SIG-M5 treated with dmso at 0.1 percent for 504 hours (cell line): ENCODE results near the gene ZC3H15.
"Not testable (repeated sequence)": the region's sequence is repeated elsewhere in the genome, so short reads cannot be mapped to it uniquely, and the experiment has no call there.

Source experiments
- DNase-seq: peaks from one replicate; lab custom pipeline; 2025; ENCODE audit not compliant: unreplicated experiment; lab: John Stamatoyannopoulos, UW

ZC3H15 gene

DNA sequence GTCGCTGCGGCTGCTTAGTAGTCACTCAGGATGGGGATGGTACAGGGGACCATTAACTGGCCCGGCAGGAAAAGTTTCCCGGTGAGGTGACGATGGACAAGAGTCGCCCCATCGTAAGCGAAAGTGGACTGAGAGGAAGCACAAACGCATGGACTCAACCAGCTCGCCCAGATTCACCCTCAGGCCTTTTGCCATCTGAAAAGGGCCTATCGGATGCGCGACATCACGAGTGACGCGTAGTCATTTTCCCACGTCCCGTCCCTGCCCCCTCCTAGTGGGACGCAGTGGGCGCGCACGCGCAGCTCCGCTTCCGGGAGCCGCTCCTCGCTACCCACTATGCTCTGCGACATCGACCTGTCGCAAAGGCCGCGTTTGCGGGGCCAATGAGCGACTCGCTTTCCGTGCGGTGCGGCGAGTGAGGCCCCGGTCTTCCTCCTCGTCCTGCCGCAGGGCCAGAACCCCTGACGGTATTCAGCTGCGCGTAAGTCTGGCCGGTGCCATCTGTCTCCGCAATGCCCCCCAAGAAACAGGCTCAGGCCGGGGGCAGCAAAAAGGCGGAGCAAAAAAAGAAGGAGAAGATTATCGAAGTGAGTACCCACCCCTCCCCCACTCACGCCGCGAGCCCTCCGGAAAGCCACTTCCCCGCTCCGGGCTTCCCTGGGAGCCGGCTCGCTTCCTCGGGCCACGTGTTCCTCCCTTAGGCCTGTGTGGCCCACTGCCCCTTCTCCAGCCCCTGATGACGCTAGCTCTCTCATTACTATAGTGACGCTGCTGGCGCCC is at the start of gene ZC3H15:
Gene ZC3H15, plus strand, starts transcription at position 390 of the 780 bp plus-strand sequence. Its CDS starts 123 bp downstream, at position 513.
- peak; percentile 95 for DNase-seq

DNA sequence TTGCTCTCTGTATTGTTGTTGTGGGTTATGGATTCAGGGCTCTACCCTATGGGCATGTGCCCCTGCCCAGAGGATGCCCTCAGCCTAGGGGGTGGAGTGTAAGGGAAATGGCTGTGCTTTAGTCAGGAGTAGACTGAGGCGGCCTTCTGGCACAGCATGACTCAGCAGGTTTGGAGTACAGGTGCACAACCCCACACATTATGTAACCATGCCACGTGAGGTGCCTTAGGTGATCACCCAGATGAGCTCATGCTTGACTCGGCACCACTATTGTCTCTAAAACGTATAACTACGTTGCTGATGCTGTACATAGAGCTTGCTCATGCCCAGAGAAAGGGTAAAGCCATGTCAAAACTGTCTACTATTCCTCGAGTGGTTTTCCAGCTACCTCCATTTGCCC is 48.3 kb upstream of the ZC3H15 start:
- no peak for DNase-seq

DNA sequence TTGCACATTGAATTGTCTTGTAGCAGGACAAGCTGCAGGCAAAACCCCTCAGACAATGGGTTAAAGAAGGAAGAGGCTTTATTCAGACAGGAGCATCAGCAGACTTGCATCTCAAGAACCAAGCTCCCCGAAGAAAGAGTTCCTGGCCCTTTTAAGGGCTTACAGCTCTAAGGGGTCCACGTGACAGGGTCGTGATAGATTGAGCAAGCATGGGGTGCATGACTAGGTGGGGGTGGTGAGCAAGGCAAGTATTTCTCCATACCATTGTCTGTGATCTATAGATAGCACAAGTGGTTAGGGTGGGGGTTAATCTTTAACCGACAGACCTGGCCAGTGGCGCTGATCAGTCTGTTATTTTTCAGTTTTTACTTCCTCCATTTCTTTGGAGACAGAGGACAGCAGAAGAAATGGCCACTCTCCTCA is 46.4 kb upstream of the ZC3H15 start:
- peak; percentile 28 for DNase-seq

DNA sequence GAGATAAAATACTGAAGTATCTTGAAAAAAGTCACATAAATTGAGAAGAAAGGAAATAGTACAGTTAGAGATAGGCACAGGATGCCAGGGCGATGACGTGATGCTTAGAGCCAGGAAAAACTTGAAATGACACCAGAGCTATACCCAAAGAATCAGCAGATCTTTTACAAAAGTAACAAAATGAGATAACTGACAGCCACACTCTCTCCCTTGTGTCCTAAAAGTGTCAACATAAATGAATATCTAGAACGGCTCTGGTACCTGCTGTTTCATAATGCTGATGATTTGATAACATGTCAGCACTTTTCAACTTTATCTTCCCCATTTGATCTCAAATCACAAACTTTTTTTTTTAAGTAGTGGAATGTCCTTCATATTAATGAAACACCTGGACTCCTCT is 45.6 kb upstream of the ZC3H15 start:
- peak; percentile 5 for DNase-seq

DNA sequence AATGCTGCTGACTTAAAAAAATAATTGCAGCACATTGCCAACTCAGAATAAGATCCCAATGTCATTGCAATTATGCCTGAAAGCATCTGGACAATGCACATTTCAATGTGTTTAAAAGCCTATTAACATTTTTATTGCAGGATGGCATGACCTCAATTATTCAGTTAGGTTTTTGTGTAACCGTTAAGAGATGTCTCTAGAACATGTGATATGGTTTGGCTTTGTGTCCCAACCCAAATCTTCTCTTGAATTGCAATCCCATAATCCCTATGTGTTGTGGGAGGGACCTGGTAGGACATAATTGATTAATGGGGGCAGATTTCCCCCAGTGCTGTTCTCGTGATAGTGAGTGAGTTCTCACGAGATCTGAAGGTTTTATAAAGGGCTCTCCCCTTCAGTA is 43.2 kb upstream of the ZC3H15 start:
- DNase-seq: no peak

DNA sequence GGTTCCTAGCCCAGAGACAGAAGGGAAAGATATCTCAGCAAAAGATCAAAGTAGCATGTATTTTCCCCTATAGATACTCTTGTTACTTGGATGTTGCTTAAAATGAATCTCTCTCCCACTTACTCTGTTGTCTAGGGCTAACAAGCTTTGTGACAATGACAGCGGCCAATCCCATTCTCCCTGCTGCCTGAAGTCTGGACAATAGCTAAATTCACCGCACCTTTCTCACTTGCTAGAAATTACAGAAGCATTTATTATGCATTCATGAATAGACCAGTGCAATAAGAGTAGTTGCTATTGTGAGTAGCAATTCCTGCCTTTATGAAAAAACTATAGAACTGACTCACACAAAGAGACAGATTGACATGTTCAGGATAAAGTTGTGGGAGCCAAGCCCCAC is 42.2 kb upstream of the ZC3H15 start:
- DNase-seq: no peak

DNA sequence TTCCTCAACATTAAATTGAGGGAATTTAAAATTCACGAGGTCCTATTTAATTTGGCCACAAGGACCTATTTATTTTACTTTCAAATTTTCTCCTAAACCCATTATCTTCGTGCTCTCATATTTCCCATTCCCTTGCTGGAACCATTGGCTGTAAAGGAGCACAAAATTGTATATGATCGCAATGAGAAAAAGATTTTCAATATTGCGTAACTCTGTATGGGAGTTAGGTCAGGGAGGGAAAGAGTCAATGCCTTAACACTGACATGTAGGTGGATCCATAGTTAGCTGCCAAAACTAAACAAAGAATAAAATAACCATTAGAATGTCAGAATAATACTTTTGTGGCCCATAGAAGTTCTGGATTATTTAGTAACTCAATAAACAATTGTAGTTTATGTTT is 40.6 kb upstream of the ZC3H15 start:
- no peak for DNase-seq

DNA sequence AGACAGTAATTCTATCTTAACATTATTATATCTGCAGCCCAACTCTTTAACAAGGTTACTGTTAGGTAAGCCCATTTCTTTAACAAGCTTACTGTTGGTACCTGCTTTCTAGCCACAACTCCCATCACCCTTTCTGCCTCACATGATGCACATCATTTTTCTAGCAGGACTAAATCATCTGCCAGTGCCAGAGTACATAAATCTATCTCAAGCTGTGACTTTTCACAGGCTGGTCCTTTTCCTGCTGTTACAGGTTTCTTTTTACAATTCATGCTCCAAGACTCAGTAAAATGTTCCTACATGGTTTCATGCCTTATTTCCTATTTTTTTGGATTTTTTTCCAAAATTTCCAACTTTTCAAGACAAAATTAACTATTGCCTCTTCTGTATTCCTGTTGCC is 30.4 kb upstream of the ZC3H15 start:
- DNase-seq: no peak

DNA sequence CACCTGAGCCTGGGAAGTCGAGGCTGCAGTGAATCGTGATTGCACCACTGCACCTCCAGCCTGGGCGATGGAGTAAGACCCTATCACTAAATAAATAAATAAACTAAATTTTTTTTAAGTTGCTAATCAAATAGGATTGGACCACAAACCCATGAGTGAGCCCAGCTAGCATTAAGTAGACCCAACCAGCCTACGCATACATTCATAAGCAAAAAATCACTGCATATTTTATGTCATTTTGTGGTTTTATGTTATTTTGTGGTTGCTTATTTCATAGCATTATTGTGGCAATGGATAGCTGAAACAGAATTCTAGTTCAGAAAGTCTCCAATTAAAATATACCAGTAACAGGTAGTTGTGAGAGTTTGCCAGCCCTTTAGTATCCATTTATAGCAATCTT is 29.1 kb upstream of the ZC3H15 start:
- no peak for DNase-seq

DNA sequence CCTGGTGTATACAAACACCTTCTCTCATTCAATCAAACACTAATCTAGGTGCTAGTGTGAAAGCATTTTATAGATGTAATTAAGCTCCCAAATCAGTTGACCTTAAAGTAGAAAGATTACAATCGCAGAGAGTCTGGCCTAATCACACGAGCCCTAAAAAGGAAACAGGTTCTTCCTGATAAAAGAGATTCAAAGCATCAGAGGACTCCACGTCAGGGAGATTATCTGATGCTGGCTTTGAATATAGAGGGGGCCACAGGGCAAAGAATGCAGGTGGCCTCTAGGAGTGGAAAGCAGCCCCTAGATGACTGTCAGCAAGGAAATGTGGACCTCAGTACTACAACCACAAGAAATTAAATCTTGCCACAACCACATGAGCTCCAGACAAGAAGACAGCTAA is 28.2 kb upstream of the ZC3H15 start:
- DNase-seq: no peak

DNA sequence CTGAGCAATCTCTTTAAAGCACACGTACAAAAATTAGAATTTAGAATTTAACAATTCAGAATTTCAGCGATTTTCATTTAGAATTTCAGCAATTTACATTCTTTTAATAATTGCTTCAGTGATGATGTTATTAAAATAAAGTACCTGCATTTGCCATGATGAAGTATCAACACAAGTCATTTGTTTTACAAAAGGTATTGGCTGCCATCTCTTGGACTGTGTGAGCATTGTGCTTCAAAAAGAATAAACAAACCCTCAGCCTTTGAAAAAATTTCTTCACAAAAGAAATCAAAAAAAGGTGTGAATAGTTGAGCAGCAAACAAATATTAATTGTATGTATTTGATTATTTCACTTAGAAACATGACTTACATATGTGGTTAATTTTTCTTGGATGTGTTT is 27.1 kb upstream of the ZC3H15 start:
- peak; percentile 2 for DNase-seq

DNA sequence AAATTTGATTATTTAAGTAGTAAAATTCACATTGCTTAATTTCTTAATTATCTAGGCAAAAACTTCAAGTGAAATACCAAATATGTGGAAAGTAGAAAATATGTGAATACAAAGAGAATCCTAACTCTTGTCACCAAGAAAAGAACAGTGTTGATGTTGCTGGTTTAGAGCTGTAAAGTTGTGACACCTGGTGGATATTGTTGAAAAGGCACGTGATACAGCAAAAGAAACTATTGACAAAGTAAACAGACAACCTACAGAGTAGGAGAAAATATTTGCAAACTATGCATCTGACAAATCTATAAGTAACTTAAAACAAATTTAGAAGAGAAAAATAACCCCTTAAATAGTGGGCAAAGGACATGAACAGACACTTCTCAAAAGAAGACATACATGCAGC is 25.6 kb upstream of the ZC3H15 start:
- peak; percentile 31 for DNase-seq

DNA sequence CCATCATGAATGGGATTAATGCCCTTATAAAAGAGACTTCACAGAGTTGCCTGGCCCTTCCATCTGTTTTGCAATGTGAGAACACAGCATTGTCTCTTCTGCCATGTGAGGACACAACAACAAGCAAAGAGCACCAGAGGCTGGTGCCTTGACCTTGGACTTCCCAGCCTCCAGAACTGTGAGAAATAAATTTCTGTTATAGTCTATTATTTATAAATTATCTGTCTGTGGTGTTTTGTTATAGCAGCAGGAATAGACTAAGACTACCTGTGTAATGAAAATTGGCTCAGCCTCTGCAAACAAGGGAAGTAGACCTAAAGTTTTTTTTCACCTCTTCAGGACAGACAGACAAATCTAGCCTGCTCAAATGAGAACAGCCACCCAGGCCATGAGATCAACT is 19.3 kb upstream of the ZC3H15 start:
- no peak for DNase-seq

DNA sequence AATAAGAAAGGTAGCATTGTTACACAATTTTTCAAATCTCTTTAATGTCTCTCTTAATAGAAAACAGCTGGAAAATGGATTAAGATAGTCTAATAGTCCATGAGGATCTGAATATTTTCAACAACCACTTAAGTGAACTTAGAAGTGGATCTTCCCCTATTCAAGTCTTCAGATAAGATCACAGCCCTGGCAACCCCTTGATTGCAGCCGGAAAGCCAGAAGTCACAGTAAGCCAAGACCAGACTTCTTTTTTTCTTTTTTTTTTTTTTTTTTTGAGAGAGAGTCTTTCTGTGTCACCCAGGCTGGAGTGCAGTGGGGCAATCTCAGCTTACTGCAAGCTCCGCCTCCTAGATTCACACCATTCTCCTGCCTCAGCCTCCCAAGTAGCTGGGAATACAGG is 18.6 kb upstream of the ZC3H15 start:
- DNase-seq: no peak

DNA sequence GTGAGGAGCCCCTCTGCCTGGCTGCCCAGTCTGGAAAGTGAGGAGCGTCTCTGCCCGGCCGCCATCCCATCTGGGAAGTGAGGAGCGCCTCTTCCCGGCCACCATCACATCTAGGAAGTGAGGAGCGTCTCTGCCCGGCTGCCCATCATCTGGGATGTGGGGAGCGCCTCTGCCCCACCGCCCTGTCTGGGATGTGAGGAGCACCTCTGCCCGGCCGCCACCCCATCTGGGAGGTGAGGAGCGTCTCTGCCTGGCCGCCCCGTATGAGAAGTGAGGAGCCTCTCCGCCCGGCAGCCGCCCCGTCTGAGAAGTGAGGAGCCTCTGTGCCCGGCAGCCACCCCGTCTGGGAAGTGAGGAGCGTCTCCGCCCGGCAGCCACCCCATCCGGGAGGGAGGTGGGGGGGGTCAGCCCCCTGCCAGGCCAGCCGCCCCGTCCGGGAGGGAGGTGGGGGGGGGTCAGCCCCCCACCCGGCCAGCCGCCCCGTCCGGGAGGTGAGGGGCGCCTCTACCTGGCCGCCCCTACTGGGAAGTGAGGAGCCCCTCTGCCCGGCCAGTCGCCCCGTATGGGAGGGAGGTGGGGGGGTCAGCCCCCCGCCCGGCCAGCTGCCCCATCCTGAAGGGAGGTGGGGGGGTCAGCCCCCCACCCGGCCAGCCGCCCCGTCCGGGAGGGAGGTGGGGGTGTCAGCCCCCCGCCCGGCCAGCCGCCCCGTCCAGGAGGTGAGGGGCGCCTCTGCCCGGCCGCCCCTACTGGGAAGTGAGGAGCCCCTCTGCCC is 13.2 kb upstream of the ZC3H15 start:
- not testable (repeated sequence) for DNase-seq

DNA sequence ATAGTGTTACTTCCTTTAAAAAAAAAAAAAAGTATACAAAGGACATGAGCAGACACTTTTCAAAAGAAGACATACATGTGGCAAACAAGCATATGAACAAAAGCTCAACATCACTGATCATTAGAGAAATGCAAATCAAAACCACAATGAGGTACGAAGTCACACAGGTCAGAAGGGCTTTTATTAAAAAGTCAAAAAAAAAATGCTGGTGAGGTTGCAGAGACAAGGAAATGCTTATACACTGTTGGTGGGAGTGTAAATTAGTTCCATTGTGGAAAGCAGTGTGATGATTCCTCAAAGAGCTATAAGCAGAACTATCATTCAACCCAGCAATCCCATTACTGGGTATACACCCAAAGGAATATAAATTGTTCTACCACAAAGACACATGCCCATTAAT is 11.8 kb upstream of the ZC3H15 start:
- DNase-seq: not testable (repeated sequence)

DNA sequence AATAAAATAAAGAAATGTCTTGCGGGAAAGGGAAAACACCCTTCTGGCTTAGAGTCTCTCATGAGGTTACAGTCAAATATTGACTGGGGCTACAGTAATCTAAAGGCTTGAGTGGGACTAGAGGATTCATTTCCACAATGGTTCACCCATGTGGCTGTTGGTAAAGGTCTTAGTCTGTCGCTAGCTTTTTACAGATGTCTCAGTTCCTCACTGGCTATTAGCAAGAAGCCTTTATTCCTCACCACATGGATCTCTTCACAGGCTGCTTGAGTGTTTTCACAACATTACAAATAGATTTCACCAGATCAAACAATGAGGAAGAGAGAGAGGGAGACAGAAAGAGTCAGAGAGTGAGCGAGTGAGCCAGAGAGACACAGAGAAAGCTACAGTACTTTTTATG is 8.3 kb upstream of the ZC3H15 start:
- DNase-seq: peak; percentile 89

DNA sequence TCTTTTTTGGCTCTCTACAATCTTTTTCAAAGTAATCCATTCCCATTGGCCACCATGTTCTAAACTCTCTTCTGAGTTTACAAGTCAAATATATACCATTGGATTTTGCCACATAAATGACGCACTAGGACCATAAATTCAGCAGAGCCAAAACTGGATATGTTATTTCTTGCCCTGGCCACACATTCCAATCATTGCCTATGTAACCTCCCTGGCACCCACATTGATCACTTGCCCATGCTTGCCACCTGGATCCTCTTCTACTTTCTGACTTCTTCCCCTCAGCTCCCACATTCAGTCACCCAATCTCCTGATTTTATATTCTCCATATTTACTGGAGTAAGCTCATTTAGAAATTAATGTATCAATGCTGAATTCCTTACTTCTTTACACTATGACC is 5.1 kb upstream of the ZC3H15 start:
- no peak for DNase-seq

DNA sequence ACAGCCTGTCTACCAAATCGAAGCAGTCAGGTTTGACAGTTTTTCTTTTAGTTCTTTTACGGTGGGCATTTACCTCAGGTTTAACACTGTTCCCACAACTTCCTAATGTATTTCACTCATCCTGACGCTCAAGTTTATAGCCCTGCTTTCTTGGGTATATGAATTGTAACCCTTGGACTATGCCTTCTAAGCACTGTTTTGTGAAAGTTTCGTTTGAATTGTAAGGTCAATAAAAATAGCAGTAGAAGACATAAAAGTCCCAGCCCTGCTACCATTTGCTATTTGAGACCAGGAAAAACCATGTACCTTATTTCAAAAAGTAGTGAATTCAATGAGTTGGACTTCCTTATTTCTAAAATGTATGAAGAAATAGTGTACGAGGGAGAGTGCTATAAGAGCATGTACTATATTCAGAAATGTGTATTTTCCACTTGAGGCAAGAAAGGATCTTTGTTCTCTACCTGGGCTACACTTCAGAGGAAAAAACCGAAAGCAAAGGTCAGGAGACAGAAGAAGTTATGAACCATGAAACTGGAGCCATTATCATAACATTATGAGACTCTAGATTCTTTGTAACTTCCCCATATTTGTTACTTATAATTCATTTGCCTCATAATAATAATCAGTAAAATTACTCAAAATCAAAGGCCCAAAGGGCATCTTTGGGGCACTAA is 1.9 kb upstream of the ZC3H15 start:
- peak; percentile 70 for DNase-seq

DNA sequence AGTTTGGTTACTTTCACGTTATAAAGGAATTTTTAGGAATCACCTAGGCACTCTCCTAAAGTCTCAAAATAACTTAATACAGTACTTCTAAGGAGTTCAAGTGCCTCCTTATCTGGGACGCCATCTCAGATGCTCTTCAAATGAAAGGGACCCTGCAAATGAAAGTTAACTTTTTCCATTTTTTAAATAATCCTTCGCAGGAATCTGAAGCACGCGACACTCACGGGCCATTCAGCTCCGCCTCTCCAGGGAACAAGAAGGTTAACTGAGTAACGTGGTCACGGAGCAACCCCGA is 537 bp upstream of the ZC3H15 start:
- DNase-seq: no peak

DNA sequence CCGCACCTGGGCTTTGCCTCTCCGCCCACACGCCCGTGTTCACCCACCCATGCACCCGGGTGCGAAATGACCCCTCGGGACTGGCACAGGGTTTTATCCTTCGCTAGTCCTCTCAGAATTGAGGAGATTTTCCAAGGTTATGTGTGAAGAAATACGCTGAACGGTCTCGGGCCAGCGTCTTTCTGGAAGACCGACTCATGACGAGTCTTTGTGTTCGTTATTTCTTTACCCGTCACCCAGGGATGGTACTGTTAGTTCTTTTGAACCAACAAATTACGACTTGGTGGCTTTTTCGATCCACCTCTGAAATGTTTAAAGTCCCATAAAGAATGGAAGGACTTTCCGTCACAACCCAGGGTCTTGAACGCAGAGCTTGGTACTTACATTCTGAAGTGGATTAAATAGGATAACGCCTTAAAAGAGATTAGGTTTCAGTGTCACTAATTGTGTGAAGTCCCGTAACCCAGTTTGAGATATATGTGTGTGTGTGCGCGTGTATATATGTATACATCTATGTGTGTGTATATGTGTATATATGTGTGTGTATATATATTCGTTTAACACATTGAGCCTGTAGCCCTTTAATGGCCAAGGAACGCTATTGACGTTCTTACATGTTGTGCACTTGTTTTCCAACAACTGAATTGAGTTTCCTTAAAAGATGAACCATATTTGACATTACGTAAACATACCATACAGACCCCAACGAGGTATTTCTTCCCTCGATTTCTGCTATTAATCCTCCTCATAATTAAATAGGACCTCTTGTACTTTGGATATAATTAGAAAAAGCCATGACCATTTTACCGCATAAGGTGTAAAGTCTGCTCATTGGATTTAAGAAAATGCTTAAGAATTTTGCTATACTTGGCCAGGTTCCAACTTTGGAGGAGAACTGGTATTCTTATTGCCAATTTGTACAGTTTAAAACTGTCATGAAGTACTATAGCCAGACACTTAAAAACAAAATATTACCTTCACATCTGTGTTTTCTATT is 889 bp downstream of the ZC3H15 start:
- peak; percentile 47 for DNase-seq
